Measurements from ENCODE around the gene CADM1.

Gene CADM1

DNA sequence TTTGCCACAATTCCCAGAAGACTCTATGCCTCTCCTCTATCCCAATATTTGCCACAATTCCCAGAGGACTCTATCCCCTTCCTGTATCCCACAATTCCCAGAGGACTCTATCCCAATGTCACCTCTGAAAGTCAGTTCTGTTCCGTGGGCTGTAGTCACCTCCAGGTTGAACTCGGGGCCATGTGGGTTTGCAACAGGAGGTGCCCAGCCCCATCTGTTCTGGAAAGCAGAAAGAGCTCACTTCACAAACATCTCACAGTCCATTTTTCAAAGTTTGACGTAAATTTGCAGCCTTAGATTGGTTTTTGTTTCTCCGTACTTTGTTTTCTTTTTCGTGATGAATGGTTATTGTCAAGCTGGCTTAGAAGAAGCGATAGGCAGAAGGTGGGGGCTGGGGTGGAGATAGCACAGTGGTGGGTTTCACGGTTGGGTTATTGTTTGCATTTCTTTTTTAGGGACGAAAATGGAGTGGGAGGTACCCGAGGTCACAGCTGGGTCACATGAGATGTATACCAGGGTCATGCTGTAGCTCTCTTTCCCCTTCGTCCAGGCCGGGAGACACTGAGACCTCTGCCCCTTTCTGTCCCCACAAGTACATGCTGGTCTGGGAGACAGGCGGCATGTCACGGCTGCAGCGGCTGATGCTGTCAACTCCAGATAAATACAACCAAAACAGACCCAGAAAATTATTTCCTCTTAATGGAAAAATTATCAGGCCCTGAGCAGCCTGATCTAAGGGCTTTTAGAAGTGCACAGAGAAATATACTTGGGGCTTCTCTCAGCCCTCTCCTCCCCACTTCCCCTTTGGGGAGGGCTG, 374.5 kb downstream of the CADM1 start:
- H3K4me1 ChIP-seq (ENCODE audit: control insufficient read depth, insufficient read depth, low read length): no peaks in the 10 kb centered on the region
- H3K36me3 ChIP-seq (ENCODE audit: control insufficient read depth, insufficient read depth, low read length): no peaks in the 10 kb centered on the region
- H3K4me3 ChIP-seq (ENCODE audit: low read length): no peak overlapping the region
- no peak overlapping the region for H3K27ac ChIP-seq (ENCODE audit: low read depth, low read length)
- H3K9ac ChIP-seq (ENCODE audit: low read length): no peak overlapping the region
- H3K27me3 ChIP-seq (ENCODE audit: control insufficient read depth, insufficient read depth, low read length): no peaks in the 10 kb centered on the region

DNA sequence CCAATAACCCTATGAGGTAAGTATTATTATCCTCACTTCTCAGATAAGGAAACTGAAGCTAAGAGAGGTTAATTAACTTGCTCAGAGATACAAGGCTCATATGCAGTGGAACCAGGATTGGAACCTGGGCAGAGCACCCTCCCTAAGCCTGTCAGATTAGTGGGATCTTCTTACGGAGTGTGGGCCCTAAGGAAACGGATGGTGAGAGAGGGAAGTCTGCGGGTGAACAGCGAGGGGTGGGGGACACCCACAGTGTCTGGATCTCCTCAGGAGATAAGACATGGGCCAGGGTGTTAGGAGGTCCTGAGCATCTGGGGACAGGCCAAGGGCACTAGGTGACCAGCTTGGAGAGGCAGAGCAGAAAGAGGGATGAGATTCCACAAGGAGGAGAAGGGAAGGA, 376.0 kb downstream of the CADM1 start:
- no peaks in the 10 kb centered on the region for H3K4me1 ChIP-seq (ENCODE audit: control insufficient read depth, insufficient read depth, low read length)
- H3K9ac ChIP-seq (ENCODE audit: low read length): no peak overlapping the region
- H3K36me3 ChIP-seq (ENCODE audit: control insufficient read depth, insufficient read depth, low read length): no peaks in the 10 kb centered on the region
- no peak overlapping the region for H3K27ac ChIP-seq (ENCODE audit: low read depth, low read length)
- H3K4me3 ChIP-seq (ENCODE audit: low read length): no peak overlapping the region
- H3K27me3 ChIP-seq (ENCODE audit: control insufficient read depth, insufficient read depth, low read length): no peaks in the 10 kb centered on the region

DNA sequence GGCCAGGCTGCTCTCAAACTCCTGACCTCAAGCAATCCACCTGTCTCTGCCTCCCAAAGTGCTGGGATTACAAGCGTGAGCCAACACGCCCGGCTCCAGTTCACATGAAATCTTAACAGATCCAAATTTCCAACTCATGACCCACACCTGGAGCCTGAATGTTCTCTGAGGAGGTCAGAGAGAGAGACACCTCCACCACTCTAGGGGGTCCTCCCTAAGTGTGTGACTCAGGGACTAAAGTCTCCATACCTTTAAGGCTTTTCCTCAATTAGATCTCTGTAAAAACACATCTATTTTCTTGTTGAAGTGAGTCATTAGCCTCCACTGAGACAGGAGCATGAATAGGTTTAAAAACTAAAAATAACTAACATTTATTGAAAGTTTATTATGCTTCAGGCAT, 376.4 kb downstream of the CADM1 start:
- Histone ChIP-seq H3K27ac (ENCODE audit: low read depth, low read length) (no peak overlapping the region), H3K36me3 (ENCODE audit: control insufficient read depth, insufficient read depth, low read length) (no peaks in the 10 kb centered on the region), H3K27me3 (ENCODE audit: control insufficient read depth, insufficient read depth, low read length) (no peaks in the 10 kb centered on the region), H3K9ac (ENCODE audit: low read length) (no peak overlapping the region), H3K4me3 (ENCODE audit: low read length) (no peak overlapping the region), H3K4me1 (ENCODE audit: control insufficient read depth, insufficient read depth, low read length) (no peaks in the 10 kb centered on the region)

DNA sequence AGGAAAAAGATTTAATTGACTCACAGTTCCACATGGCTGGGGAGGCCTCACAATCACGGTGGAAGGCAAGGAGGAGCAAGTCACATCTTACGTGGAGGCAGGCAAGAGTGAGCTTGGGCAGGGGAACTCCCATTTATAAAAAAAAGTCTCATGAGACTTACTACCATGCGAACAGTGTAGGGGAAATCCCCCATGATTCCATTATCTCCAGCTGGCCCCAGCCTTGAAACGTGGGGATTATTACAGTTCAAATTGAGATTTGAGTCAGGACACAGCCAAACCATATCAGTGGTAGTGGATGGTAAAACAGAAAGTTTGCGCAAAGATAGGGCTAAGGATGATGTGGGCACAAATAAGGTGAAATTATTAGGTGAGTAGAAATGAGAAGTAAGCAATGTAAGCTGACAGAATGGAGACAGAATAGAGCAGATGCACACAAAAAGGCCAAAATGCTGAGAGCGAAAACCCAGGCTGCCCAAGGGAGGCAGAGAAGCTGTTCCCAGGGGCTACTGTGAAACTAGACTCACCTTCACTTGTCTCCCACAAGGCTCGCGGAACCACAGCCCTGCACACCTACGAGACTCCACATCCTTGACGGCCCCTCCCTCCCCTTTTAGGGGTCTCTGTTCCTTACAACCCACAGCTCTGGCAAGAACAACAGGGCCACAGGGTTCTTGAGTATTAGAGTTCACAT, 377.6 kb downstream of the CADM1 start:
- Histone ChIP-seq H3K36me3 (ENCODE audit: control insufficient read depth, insufficient read depth, low read length) (no peaks in the 10 kb centered on the region), H3K4me3 (ENCODE audit: low read length) (no peak overlapping the region), H3K4me1 (ENCODE audit: control insufficient read depth, insufficient read depth, low read length) (no peaks in the 10 kb centered on the region), H3K27me3 (ENCODE audit: control insufficient read depth, insufficient read depth, low read length) (no peaks in the 10 kb centered on the region), H3K9ac (ENCODE audit: low read length) (no peak overlapping the region), H3K27ac (ENCODE audit: low read depth, low read length) (no peak overlapping the region)

DNA sequence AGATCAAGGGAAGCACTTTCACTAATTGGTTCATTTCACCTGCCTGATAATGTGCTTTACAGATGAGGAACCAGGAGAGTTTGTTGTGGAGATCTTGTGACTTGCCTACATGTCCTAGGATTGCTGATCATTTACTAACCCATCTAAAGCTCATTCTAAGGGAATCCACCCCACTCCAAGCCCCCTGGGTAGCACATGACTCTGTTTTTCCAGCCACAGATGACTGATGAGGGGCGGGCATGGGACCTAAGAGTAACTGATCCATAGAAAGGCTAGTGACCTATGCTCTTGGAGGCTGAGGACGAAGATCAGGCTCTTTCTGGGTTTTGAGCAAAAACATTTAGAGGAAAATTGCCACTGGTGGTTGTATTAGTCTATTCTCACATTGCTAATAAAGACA, 378.1 kb downstream of the CADM1 start:
- Histone ChIP-seq H3K27ac (ENCODE audit: low read depth, low read length) (no peak overlapping the region), H3K4me1 (ENCODE audit: control insufficient read depth, insufficient read depth, low read length) (no peaks in the 10 kb centered on the region), H3K27me3 (ENCODE audit: control insufficient read depth, insufficient read depth, low read length) (no peaks in the 10 kb centered on the region), H3K4me3 (ENCODE audit: low read length) (no peak overlapping the region), H3K36me3 (ENCODE audit: control insufficient read depth, insufficient read depth, low read length) (no peaks in the 10 kb centered on the region), H3K9ac (ENCODE audit: low read length) (no peak overlapping the region)

- Histone ChIP-seq H3K27ac (ENCODE audit: low read depth, low read length) (no peak overlapping the region), H3K4me1 (ENCODE audit: control insufficient read depth, insufficient read depth, low read length) (no peaks in the 10 kb centered on the region), H3K27me3 (ENCODE audit: control insufficient read depth, insufficient read depth, low read length) (no peaks in the 10 kb centered on the region), H3K4me3 (ENCODE audit: low read length) (no peak overlapping the region), H3K36me3 (ENCODE audit: control insufficient read depth, insufficient read depth, low read length) (no peaks in the 10 kb centered on the region), H3K9ac (ENCODE audit: low read length) (no peak overlapping the region)
These were observed 379.4 kb downstream of the CADM1 start for GRCh38 chr11:115124786-115125185.

DNA sequence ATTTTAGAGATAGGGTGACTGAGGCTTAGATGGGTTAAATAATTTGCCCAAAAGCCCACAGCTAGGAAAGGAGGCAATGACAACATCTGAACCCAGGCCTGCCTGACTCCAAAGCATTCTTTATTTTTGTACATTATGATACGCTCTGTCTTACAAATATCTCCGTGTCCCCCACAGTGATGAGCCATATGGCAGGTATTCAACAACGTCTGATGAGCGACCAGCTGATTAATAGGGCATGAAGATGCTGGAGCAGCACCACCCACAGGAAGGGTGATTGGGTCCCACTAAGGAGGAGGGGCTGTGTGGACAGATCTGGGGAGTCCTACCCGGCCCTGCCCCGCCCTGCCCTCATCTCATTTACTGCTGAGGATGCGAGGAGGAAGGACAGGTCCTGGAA, 380.6 kb downstream of the CADM1 start:
- no peak overlapping the region for H3K4me3 ChIP-seq (ENCODE audit: low read length)
- no peak overlapping the region for H3K9ac ChIP-seq (ENCODE audit: low read length)
- no peaks in the 10 kb centered on the region for H3K4me1 ChIP-seq (ENCODE audit: control insufficient read depth, insufficient read depth, low read length)
- H3K27ac ChIP-seq (ENCODE audit: low read depth, low read length): no peak overlapping the region
- H3K27me3 ChIP-seq (ENCODE audit: control insufficient read depth, insufficient read depth, low read length): no peaks in the 10 kb centered on the region
- H3K36me3 ChIP-seq (ENCODE audit: control insufficient read depth, insufficient read depth, low read length): no peaks in the 10 kb centered on the region

DNA sequence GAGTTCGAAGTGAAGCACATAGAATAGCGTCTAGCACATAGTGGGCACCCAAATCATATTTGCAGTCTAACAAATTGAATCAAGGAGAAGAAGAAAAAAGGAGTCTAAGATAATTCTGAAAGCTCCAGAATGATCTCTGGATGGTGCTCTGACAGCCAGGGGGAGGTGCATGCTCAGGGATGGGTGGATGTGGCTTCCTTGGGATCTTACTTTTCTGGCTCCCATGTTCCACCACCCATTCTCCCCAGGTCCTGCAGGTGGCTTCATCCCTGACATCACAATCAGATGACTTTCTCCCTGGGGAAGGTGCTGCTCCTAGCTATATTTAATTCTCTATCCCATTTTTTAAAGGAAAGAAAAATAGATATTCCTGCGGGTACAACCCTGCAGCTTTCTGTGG, 381.9 kb downstream of the CADM1 start:
- Histone ChIP-seq H3K36me3 (ENCODE audit: control insufficient read depth, insufficient read depth, low read length) (no peaks in the 10 kb centered on the region), H3K27ac (ENCODE audit: low read depth, low read length) (no peak overlapping the region), H3K9ac (ENCODE audit: low read length) (no peak overlapping the region), H3K27me3 (ENCODE audit: control insufficient read depth, insufficient read depth, low read length) (no peaks in the 10 kb centered on the region), H3K4me1 (ENCODE audit: control insufficient read depth, insufficient read depth, low read length) (no peaks in the 10 kb centered on the region), H3K4me3 (ENCODE audit: low read length) (no peak overlapping the region)

Measured in rectal smooth muscle tissue (tissue), 1 donor.